NCI-H748 treated with DMSO at 0.1 percent for 48 hours (cell line): ENCODE data around the gene FOSL2.
A peak's percentile ranks its signal among the peaks of the same experiment; 100 is the strongest.

Experiments used
- DNase-seq: peaks from one replicate; lab custom pipeline; 2025; lab: John Stamatoyannopoulos, UW

Gene FOSL2

GRCh38 chr2:28450901-28451565 is 58.4 kb downstream of the FOSL2 start:
- no peak for DNase-seq

GRCh38 chr2:28451793-28452533 is 59.3 kb downstream of the FOSL2 start:
- no peak for DNase-seq

GRCh38 chr2:28452534-28453081 is 60.0 kb downstream of the FOSL2 start:
- DNase-seq: peak; percentile 2

DNA sequence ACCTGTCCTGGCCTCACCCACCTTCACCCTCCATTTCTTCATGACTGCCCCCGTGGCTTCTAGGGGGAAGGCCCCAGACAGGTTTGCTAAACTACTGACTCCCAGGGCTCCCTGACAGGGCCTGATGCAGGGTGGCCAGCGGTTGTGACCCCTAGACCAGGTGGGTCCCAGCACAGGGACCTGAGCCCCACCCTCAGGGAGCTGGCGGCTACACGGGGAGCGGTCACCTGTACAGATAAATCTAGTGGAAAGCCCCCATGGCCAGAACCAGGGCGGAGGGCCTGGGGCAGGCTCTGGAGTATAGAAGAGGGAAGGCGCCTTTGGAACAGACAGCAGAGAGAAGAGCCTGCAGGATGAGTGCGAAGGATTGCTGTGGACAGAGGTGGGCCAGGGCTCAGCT is 60.7 kb downstream of the FOSL2 start:
- no peak for DNase-seq

- DNase-seq: no peak
Observed at GRCh38 chr2:28454016-28454930, 61.6 kb downstream of the FOSL2 start.

DNA sequence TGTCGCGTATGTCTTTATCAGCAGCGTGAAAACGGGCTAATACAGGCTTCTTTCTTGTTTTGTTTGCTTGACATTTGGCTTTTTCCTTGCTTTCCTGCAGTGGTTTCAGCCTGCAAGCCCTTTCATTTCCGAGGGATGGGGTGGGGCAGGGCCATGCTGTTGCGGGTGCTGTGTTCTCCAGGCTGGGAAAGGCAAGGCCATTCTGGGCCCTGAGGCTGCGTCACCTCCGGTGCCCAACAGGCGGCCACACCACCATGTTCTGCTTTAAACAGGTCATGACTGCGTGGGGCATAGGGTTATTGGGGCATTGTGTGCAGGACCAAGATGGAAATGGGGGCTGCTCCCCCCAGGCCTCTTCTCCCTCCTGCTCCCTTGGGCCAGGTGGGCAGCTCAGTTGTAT is 64.6 kb downstream of the FOSL2 start:
- DNase-seq: no peak

- no peak for DNase-seq
Observed at GRCh38 chr2:28461056-28461455, 68.4 kb downstream of the FOSL2 start.

- DNase-seq: no peak
Observed at GRCh38 chr2:28462122-28462521, 69.5 kb downstream of the FOSL2 start.

GRCh38 chr2:28463211-28463816 is 70.7 kb downstream of the FOSL2 start:
- no peak for DNase-seq

DNA sequence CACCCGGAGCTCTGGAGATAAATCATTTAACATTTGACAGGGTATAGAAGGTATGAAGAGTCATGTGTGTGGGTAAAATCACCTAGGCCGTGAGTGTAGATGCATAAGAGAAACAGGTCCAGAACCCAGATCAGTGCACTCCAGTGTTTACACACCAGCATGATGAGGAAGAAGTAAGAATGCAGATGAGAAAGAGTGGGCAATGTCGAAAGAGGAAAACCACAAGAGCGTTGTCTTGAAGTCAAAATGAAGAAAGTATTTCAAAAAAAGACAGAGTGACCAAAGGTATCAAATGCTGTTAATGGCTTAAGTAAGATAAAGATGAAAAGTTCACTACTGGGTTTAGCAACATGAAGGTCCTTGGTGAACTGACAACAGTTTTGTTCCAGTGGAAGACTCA is 71.2 kb downstream of the FOSL2 start:
- no peak for DNase-seq

DNA sequence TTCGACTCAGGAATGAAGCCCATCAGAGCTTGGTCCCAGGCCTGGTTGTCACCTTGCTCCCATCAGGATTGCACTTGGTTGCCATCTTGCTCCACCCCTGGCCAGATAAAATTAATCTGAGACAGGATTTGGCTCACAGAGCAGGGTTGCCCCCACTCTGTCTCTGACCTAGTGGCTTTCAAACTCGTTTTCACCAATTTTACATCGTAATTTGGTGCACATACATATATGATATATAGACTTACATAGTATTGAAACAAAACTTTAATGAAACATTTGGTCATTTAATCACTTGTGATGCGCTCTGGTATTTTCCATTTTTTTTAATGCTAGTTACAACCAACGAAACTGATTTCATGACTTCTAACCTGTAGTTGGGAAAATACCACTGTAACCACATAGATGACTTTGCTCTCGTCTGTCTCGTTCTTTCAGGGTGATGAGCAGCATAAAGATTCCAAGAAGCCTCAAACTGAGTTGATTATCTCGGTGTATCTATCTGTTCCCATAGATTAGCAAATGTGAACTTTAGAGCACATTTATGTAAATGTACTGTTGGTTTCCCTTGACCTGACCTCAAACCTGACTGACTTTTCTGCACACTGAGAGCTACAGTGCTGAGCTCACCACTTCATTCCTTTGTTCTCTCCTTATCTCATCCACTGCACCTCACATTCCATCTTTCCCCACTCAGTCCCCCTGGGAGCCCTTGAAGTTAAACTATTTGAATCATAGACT is 72.7 kb downstream of the FOSL2 start:
- DNase-seq: no peak
